ENCODE results near the gene NEURL1.

Gene NEURL1

DNA sequence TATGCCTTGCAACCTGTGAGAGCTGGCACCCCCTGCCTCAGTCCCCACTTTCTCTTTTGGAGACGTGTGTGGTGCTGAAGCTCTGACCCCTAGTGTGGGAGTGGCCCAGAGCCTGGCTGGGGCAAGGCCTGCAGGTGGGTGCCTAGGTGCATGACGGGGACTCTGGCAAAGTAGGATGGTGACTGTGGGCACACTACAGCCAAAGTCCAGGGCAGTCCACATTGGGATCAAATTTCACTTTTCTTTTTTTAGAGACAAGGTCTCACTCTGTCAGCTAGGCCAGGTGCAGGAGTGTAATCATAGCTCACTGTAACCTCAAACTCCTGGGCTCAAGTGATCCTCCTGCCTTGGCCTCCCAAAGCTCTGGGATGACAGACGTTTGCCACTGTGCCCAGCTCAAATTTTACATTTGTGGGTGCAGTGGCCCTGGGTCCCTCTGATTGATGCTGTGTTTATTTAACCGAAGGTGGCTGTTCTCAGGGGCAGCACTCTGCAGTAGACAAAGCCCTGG is 52.3 kb downstream of the NEURL1 start:
- DNase-seq, result no peak

DNA sequence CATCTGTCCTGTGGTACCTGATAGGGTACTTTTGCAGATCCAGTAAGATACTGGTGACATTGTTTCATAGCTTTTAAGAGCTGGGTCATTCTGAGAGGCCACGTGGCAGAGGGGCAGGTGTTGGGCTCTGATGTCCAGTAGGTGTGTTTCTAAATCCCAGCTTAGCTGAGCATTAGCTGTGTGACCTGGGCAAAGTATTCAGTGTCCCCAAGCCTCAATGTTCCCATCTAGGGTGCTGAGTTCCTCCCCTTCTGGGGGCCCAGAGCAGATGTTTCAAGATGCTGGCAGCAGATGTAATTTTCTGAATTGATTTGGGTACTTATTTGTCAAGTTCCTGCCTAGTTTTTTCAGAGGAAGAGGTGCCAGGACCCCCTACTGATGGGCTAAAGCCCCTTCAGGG is 52.9 kb downstream of the NEURL1 start:
- DNase-seq, result no peak

DNA sequence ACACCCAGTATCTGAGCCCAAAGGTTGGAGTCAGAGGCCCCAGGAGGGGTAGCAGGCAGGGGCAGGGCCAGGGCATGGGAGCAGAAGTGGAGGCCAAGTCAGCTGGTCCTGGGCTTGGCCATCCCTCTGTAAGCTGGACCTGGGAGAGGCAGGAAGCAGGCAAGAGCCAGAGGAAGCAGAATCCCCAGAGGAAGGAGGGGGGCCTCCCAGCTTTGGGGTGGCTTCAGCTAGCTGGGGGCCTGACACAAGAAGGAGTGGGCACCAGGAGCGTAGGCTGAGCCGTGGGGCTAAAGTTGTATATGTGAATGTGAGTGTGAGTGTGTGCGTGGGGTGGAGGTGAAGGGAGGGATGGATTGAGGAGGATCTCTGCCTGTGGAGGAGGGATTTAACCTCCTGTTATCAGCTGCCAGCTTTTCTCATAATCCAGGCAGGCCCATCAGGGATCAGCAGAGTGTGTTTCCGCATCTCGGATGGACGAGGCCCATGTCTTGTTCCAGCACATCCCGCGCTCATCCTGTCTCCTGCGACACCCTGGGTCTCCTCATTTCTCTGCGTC is 54.0 kb downstream of the NEURL1 start:
- DNase-seq, result no peak

DNA sequence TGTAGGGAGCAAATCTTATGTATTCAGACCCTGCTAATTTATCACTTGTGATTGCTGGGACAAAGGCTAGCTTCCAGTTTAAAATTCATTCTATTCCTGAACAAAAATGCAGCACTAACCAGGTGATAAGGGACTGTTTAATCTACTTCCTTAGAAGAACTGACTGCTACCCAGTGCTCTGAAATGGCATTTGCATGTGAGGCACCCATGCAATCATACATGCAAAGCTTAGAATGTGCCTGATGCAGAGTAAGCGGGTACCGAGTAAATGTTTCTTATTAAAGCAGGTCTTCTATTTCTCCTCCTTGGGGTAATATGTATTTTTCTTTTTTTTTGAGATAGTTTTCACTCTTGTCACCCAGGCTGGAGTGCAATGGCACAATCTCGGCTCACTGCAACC is 54.5 kb downstream of the NEURL1 start:
- DNase-seq, result no peak

DNA sequence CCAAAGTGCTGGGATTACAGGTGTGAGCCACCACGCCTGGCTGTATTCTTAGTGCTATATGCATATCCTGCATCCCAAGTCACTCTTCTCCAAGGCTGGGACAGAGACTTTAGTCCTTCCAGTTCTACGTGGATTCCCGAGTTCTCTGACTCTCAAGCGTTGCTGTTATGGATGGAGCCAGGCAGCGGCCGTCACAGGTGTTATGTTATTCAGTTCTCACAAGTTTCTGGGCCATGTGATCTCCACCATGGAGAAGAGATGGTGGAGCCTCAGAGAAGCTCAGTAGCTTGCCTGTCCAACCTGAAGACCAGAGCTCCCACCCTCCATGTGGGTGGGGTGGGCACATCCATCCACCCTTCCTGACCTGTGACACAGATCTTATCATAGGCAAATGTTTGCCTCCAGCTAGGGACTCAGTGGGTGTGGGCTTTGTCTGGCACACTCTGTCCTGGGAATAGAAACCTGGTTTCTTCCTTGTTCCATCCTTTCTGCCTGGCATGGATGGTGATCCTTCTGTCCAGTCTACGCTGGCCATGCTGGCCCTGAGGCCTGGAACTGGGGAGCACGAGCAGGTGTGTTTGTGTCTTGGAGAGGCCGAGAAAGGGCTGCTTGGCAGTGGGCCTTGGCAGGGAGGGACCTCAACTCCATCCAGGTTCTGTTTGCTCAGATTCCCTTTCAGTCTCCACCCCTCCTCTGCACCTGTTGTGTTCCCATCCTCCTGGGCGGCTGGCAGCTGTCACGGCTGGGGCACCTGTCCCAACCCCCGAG is 55.3 kb downstream of the NEURL1 start:
- DNase-seq, result no peak

DNA sequence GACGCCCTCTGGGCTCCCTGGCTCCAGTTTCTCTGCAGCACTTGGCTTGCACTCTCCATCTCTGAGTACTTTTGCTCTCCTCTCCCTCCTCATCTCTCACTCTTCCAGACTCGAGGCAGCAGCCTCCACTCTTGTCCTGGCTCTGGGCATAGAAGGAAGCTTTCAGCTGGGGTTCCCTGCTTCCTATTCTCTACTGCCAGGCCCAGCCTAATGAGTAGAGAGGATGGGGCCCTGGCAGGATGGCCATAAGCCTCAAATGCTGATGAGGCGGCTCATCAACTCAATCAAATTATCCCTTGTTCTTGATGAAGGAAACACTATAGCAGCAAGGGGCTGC is 55.8 kb downstream of the NEURL1 start:
- no peak for DNase-seq

DNA sequence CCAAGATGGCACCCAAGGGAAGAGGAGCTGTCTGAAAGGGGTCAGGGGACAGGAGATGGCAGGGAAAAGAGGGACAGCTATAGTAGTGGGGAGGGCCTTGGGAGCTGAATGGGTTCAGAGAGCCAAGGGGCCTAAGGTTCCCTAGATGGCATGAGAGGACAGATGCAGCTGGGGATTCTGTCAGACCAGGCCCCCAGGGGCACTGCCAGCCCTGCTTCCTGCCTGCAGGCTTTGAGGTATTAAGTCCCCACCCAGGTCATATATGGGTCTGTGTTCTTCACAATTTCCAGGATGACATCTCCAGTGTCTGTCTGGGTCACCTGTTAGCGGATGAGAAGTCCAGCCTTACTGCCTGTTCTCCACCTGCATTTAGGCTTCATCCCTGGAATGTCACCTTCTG is 56.7 kb downstream of the NEURL1 start:
- DNase-seq, result no peak

DNA sequence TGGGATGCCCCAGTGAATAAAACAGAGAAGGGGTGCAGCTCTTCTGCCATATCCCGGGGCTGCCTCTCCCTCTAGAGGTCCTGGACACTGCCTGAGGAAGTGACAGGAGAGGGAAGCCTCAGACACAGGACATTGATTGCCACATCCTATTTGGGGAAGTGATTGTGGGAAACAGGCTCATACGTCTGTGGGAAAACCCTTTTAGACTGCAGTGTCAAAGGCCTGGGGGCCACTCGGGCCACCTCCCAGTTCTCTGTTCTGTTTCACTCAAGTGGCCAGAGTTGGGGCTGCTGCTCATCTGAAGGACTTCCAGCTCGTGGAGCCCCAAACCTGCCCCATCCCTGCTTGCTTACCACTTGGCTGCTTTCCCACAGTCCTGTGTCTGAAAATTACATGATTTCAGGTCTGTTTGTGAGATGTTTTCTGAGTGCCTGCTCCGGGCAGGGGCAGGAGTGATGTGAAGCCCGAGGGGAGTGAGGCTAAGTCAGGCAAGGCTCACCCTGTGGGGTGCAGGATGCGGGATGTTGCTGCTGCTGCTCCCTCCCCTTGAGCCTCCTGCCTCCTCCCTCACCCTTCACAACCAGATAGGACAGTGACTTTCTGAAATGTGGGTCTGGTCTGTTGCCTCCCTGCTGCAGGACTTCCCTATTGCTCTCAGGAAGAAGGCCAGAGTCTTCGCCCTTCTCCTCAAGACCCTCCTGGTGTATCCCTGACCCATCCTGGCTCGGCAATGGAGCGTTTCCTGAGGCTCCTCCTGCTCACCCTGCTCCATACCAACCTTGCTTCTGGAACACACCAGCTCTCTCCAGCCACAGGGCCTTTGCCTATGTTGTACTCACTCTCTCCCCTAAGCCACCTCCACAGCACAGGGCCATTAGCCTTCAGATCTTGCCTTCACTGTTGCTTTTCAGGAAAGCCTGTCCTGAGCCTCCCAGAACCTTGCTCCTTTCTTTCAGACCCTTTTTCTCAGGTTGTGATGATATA is 58.4 kb downstream of the NEURL1 start:
- no peak for DNase-seq

DNA sequence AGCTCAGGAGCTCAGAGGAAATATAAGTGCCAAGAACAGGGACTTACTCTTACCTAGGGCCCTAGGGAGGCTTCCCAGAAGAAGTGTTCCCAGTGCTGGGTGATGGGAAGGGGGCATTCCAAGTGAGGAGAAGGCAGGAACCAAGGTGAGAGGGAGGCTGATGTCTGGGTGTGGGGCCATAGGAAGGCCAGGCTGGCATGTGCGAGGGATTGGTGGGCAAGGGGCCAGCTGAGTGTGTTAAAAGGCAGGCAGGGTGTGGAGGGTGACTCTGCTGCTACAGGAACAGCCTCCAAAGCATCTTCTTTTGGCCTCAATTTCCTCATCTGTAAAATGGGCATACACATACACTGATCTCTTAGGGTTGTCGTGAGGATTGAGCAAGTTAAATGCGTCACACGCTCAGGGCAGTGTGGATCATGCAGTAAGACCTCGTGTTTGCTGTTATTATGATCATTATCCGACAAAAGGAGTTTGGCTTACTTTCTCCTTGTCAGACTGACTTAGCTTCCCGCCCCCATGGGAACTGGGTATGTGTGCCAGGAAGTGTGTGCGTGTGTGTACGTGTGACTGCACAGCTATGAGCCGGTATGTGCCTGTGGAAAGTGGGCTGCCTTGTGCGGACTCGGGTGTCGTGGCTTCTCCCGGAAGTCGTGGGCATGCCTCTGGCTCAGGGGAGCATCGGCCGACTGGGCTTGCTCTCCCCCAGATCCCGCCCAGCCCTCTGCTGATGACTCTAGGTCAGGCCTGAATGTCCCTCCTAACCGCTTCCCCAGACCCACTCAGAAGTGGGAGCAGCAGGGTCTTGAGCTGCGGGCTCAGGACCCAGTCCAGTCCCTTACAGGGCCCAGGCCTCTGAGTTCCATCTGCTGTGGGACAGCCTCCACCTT is 59.6 kb downstream of the NEURL1 start:
- DNase-seq, result peak in 1 of 51 donors; percentile 48

DNA sequence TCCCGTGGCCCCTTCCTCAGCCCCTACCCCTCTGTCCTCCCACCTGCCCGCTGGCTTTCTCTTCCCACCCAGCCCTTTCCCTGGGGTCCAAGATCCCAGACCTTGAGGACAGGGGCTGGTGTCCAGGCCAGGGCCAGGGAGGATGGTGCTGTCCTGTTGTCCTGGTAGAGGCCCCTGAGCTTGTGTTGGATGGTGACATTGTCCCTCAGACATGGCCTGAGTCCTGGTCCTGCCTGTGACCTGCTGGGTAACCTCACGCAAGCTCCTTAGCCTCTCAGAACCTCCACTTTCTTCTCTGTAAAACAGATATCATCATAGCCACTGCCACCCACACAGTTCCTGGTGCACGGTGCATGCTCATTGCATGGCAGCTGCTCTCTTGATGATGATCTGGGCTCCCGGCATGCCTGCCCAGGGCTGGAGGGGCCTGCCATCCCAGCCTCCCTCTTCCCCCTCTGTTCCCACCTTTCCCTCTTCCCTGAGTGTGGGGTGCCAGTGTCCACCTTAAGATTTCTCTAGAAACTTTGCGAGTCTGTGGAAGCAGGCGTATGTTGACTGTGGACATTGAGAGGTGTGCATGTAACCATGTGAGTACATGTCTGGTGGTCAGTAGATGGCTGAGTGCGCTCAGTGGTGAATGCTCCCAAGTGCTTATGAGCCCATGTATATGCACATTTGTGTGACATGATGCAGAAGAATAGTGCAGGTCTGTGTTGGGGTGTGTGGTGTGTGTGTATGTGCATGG is 60.4 kb downstream of the NEURL1 start:
- peak in 1 of 51 donors; percentile 26 for DNase-seq

DNA sequence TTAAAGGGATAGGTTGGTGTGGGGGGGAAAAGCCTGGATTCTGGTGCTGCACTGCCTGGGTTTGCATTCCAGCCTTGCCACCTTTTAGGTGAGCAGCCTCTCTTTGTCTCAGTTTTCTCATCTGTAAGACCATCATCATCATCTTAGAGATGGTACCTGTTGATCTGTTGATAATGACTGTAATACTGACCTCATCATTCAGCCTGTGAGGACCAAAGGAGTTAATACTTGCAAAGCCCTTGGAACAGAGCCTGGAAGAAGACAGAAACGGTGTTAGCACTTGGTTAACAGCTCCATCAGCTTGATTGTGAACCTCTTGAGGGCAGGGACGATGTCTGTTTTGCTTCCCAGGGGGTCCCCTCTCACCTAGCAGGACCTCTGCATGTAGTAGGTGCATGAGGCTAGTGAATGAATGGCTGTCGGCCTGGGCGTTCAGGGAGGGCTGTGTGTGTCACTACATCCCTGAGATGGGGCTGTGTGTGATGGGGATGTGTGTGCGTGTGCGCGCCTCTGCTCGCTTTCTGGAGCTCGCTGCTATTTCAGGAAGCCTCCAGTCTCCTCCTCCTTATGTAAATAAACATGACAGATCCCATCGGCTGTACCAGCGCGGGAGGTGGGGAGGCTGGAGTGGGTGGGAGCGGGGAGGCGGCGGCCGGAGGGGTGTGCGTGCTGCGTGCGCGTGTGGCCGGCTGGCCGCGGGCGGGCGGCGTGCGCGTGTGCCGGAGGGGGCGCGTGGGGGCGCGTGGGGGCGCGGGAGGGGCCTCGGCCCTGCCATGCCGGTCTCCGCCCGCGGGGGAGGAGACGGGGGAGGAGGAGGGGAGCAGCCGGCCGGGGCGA is 61.2 kb downstream of the NEURL1 start:
- peak in 22 of 51 donors; percentile 8 to 58 (median 30) for DNase-seq

DNA sequence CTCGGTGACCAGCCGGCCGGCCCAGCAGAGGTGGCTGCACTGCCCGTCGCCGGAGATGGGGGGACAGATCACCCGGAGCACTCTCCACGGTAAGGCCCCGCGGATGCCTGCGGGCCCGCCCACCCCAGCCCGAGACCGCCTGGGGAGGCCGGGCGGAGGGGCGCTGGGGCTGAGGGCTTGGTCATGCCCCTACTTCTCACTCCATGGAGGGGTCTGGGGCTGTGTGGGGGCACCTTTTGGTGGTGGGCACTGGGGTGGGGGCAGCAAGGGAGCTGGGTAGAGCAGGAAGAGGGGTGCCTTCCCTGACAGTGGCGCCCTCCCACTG is 61.8 kb downstream of the NEURL1 start:
- DNase-seq, result no peak

DNA sequence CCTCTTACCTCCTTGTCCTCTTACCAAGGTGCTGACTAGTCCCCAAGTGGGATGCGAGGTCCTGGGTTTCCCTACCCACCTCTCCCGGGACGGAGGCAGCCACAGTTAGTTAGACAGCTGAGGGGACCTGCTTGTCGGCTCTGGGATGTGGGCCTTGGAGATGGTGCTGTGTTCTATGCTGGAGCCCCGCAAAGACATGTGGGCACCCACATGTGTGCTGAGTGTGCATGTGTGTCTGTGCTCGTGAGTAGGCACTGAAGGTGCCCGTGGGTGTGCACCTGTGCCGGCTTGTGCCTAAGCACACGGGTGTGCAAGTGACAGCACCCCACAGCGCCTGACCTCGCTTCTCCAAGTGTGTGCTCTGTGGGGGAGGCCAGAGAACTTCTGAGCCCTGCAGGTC is 62.2 kb downstream of the NEURL1 start:
- DNase-seq, result peak in 2 of 51 donors; percentile 22 to 44

DNA sequence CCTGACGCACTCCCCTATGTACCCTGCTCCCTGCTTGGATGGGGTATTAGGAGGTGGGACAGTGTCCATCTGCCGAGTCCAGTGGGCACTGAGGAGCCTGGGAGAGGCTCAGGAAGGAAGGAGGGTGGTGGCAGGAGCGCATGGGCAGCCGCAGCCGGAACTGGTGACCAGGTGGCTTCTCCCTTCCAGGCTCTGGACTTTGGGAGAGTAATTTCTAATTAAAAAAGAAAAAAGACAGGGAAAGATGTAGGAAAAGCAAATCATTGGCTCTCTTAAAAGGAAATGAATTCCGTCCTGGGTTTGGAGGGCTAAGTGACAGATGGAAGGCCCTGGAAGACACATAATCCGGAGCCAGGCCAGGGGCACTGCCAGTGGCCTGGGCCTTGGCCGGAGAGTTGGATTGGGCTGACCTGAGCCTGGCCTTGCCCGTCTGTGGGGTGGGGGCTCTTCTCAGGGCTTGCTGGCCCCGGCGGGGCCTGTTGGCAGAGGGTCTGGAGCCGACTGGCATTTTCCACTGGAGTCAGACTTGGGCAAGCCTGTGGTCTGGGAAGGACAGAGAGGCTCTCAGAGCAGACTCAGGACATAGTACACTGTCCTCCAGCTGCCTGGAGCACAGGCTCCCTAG is 63.0 kb downstream of the NEURL1 start:
- peak in 1 of 51 donors; percentile 30 for DNase-seq

DNA sequence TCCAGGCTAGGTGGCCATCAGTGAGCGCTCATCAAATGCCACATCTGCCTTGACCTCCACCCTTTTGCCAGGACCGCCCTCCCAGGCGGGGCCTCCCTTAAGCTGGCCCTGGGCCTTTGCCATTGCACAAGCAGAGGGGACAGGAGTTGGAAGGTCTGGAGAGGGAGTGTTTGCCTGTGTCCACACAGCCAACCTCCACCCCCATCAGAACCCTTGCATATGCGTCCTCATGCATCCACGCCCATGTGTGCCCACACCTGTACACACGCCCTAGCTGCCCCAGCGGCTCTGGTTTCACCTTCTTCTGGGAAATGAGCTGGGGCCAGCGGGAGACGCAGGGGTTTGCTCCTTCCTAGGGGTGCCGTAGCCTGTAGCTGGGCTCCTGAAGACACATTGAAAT is 64.0 kb downstream of the NEURL1 start:
- no peak for DNase-seq

DNA sequence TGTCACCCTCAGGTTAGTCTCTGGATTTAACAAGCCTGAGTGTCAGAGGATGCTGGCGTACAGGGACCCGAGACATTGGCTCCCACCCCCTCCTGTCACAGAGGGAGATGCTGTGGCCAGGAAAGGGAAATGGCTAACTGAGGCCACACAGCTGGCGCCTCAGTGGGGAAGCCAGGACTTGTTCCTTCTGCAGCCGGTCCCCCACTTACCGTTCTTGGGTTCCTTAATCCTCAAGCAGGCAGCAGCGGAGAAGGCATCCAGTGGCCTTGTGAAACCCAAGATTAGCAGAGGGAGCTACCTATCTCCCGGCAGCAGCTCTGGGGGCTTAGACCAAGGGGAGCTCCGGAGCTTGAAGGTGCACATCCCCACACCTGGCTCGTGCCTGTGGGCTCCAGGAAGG is 65.4 kb downstream of the NEURL1 start:
- no peak for DNase-seq

DNA sequence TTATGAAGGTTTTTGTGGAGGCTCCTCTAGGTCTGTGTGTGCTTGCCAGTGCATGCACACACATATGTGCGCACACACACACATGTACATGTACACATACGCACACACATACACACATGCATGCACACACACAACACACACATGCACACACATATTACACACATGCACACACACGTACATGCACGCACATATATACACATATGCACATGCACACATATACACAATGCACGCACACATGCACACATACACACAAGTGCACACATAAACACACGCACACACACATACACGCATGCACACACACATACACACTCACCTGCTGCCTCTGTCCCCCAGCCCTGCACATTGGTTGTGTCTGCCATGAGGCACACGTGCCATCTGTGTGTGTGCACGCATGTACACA is 66.3 kb downstream of the NEURL1 start:
- DNase-seq, result no peak

DNA sequence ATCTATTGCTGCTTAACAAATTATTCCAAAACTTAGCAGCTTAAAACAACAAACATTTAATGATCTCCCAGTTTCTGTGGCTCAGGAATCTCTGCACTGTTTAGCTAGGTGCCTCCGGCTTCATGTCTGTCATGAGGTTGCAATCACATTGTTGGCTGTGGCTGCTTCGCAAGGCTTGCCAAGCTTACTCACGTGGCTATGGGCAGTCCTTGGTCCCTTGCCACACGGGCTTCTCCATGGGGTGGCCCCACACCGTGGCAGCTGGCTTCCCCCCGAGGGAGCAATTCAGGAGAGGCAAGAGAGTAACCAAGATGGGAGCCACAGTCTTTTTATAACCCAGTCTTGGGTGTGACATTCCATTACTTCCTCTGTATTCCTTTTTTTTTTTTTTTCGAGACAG is 67.4 kb downstream of the NEURL1 start:
- no peak for DNase-seq

DNA sequence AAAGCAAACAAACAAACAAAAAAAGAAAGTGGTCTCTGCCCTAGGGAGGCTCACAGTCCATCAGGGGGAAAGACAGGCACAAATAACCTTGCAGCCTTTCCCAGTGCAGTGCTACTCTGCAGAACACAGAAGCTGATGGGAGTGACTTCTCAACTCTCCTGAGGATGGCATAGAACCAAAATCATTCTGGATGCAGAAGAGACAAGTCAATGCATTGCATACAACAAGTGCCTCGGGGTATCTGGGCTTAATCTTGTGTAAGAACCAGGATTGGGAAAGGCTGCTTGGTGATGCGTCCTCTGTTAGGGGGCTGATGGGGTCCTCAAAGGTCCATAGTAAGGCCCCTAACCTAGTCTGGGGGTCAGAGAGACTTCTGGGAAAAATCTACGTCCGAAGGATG is 68.9 kb downstream of the NEURL1 start:
- DNase-seq, result no peak

Data from hypothalamus (tissue), 51 donors.